Adrenal gland (tissue), 12 donors: ENCODE data around the gene CASP10. TPM values are rescaled to one million over a fixed set of nuclear protein-coding genes. Genes with fewer than 3 reads are reported as not detected.

Experiments used
- DNase-seq, 7 donors: peaks; one replicate each; pipeline ENCODE4 v3.0.0-alpha.2; 2019 to 2020
- H3K27ac ChIP-seq, 5 donors: fragments of 200-600 bp; sonication (generic) in 4 of 5; 1 replicate in 3 of 5; 2 replicates in 2 of 5; pipeline versions ENCODE4 v1.5.1 to v1.8.0; 2016 to 2020; ENCODE audit warnings: mild to moderate bottlenecking in 1 of 5
- H3K27me3 ChIP-seq: fragments of 200-600 bp; 2 replicates; pipeline ENCODE4 v1.8.0; 2021
- H3K36me3 ChIP-seq, 2 donors: fragments of 200-600 bp; replicated peaks in 1 of 2; 1 replicate in 1 of 2; 2 replicates in 1 of 2; pipeline versions ENCODE4 v1.5.1 to v1.8.0; 2018 to 2022
- H3K4me1 ChIP-seq, 2 donors: fragments of 200-600 bp; replicated peaks in 1 of 2; 1 replicate in 1 of 2; 2 replicates in 1 of 2; pipeline versions ENCODE4 v1.5.1 to v1.8.0; 2018 to 2021
- H3K4me3 ChIP-seq, 4 donors: fragments of 200-600 bp; sonication (generic) in 3 of 4; one replicate each; pipeline ENCODE4 v1.5.1; 2016 to 2018
- H3K9me3 ChIP-seq, 3 donors: fragments of 200-600 bp; sonication (generic) in 1 of 3; replicated peaks in 1 of 3; 1 replicate in 2 of 3; 2 replicates in 1 of 3; pipeline versions ENCODE4 v1.5.1 to v1.8.0; 2016 to 2021
- CTCF ChIP-seq, 6 experiments: fragments of 450-650 bp in 4 of 6; fragments of 200-600 bp in 2 of 6; sonication (generic) in 1 of 6; IDR thresholded peaks; 1 replicate in 5 of 6; 2 replicates in 1 of 6; pipeline versions ENCODE4 v1.5.1 to v1.8.0; 2016 to 2021; ENCODE audit warnings: antibody characterized with exemption in 6 of 6, mild to moderate bottlenecking in 2 of 6, moderate library complexity in 1 of 6
- POLR2A ChIP-seq, 2 donors: fragments of 450-650 bp; IDR thresholded peaks; one replicate each; pipeline ENCODE4 v1.6.1; 2017; ENCODE audit warnings: antibody characterized with exemption in 2 of 2, mild to moderate bottlenecking in 2 of 2, moderate library complexity in 1 of 2
- WGBS, 4 donors: extraction: QIAGEN DNeasy Blood & Tissue Kit in 2 of 4; methylation state at CpG; one replicate each; pipeline versions ENCODE4 v1.1.5 to v1.1.7; 2013 to 2017; 5-methylcytosine and 5-hydroxymethylcytosine counted together
- intact Hi-C, 2 donors: fragments of 100-400 bp; cut with DNase I; formaldehyde crosslinking; loops; one replicate each; pipeline versions ENCODE4 v1.14.1 to v1.15.0; 2022 to 2023
- polyA plus RNA-seq, 3 donors: library from polyadenylated mRNA; stranded (reverse); fragments of 200-250 nt in 2 of 3; fragments of 350-450 nt in 1 of 3; fragmentation: Illumina TruSeq in 1 of 3; extraction: RNeasy Lipid Tissue Mini Kit (QIAGEN cat#74804) in 1 of 3; gene quantifications; one replicate each; pipeline ENCODE4 v1.2.3, GENCODE V29; 2013 to 2014
- total RNA-seq, 9 donors: library from RNA; depleted of rRNA in 4 of 9; stranded (reverse); fragments of >200 nt in 4 of 9; fragments of 120-200 nt in 1 of 9; fragmentation: NEBNext Ultra II Directional in 1 of 9; extraction: Animal tissue kit (Norgen Biotek cat#: 25700) in 1 of 9; gene quantifications; one replicate each; pipeline versions ENCODE4 v1.1.0 to v1.2.4, GENCODE V29; 2013 to 2023
- donor health status: healthy with polysubstance abuse.
- donor health status: Bipolar disorder and iron deficiency.
- donor health status: DM: yes; HTN: yes; CAD: no.
- donor health status: DM: no; HTN: no; CAD: no.
- donor health status: DM: no; HTN: no; CAD: no.
- donor health status: DM: yes; HTN: yes; CAD: no.

The CASP10 gene
- total and polyA plus RNA-seq, 12 donors = 2.5 to 12.8 (median 5.2) TPM

- H3K27me3 ChIP-seq = no peaks in the 10 kb centered on the region
- intact Hi-C loops = loop anchor here in 1 of 2 donors (10.0 kb wide), 1 partner anchor 85 kb away; the partner anchor contains the start of gene FLACC1
- no peaks in the 10 kb centered on the region for H3K4me1 ChIP-seq
- no peak overlapping the region for H3K4me3 ChIP-seq
- H3K27ac ChIP-seq = no peak overlapping the region
- peaks cover 0 to 22% of the 10 kb centered on the region in 2 donors for H3K36me3 ChIP-seq
- DNase-seq = no peak
- H3K9me3 ChIP-seq = no peaks in the 10 kb centered on the region
- 93 to 97% (median 96%) methylated on average over 2 of the region's 2 CpGs for WGBS, 4 donors
- no peak for TF ChIP-seq CTCF (IDR thresholded peaks at IDR 0.05)
- TF ChIP-seq POLR2A (IDR thresholded peaks at IDR 0.05) = no peak
These were observed 86.8 kb downstream of the CASP10 start for GRCh38 chr2:201269764-201270163.

GRCh38 chr2:201270293-201271001 lies 87.5 kb downstream of the CASP10 start:
- H3K4me1 ChIP-seq = no peaks in the 10 kb centered on the region
- WGBS, 4 donors = 89 to 95% (median 92%) methylated on average over 9 of the region's 9 CpGs

GRCh38 chr2:201271917-201272316 lies 89.0 kb downstream of the CASP10 start:
- WGBS, 4 donors = 88 to 99% (median 95%) methylated on average over 1 to 2 of the region's 2 CpGs
- TF ChIP-seq POLR2A (IDR thresholded peaks at IDR 0.05) (no peak), CTCF (IDR thresholded peaks at IDR 0.05) (no peak)
- Histone ChIP-seq H3K27ac (no peak overlapping the region), H3K4me1 (no peaks in the 10 kb centered on the region), H3K4me3 (no peak overlapping the region), H3K36me3 (peaks cover 0 to 36% of the 10 kb centered on the region in 2 donors), H3K27me3 (no peaks in the 10 kb centered on the region), H3K9me3 (no peaks in the 10 kb centered on the region)
- intact Hi-C loops = no loop called here
- DNase-seq = no peak

More at GRCh38 chr2:201270293-201271001, 87.5 kb downstream of the CASP10 start:
- DNase-seq = no peak
- no peak overlapping the region for H3K4me3 ChIP-seq
- no peak for TF ChIP-seq POLR2A (IDR thresholded peaks at IDR 0.05)
- no peak for TF ChIP-seq CTCF (IDR thresholded peaks at IDR 0.05)
- H3K27me3 ChIP-seq = no peaks in the 10 kb centered on the region
- H3K9me3 ChIP-seq = no peaks in the 10 kb centered on the region
- no peak overlapping the region for H3K27ac ChIP-seq
- H3K36me3 ChIP-seq = peaks cover 0 to 22% of the 10 kb centered on the region in 2 donors
- intact Hi-C loops = no loop called here

GRCh38 chr2:201273330-201273983 lies 90.5 kb downstream of the CASP10 start:
- Histone ChIP-seq H3K4me1 (no peaks in the 10 kb centered on the region), H3K27me3 (no peaks in the 10 kb centered on the region), H3K36me3 (peaks cover 0 to 36% of the 10 kb centered on the region in 2 donors), H3K4me3 (no peak overlapping the region), H3K27ac (no peak overlapping the region), H3K9me3 (no peaks in the 10 kb centered on the region)
- no peak for DNase-seq
- no peak for TF ChIP-seq POLR2A (IDR thresholded peaks at IDR 0.05)
- TF ChIP-seq CTCF (IDR thresholded peaks at IDR 0.05) = no peak
- intact Hi-C loops = no loop called here
- WGBS, 4 donors = 84 to 93% (median 91%) methylated on average over 9 of the region's 9 CpGs
